Keratinocyte (primary cell): ENCODE results near the gene FARSB. TPM values are rescaled to one million over a fixed set of nuclear protein-coding genes. Genes with fewer than 3 reads are reported as not detected.

Experiments used
- DNase-seq: peaks from one replicate; pipeline ENCODE4 v3.0.0-alpha.2; 2011; ENCODE audit warnings: low read depth, missing footprints, low spot score
- FAIRE-seq: peaks from 2 replicates; lab custom pipeline; 2011; peaks lifted over from hg19 to GRCh38; lab: Jason Lieb, UNC
- H2AFZ ChIP-seq: 2 replicates; pipeline ENCODE4 v1.6.0; 2012; ENCODE audit warnings: low read length, control low read depth, inconsistent platforms; ENCODE audit not compliant: control insufficient read depth
- H3K27ac ChIP-seq: 2 replicates; pipeline ENCODE4 v1.5.1; 2011; ENCODE audit warnings: low read length; ENCODE audit not compliant: control insufficient read depth, insufficient read depth
- H3K27me3 ChIP-seq: 3 replicates; pipeline ENCODE4 v1.6.0; 2011; ENCODE audit warnings: low read length; ENCODE audit not compliant: control insufficient read depth, insufficient read depth; ENCODE audit errors: extremely low read depth
- H3K36me3 ChIP-seq, 2 experiments: 2 replicates in 1 of 2; 3 replicates in 1 of 2; pipeline ENCODE4 v1.5.1; 2011; ENCODE audit warnings: low read length in 2 of 2, mild to moderate bottlenecking in 1 of 2; ENCODE audit not compliant: control insufficient read depth in 2 of 2, insufficient read depth in 2 of 2; ENCODE audit errors: extremely low read depth in 1 of 2
- H3K4me1 ChIP-seq: 3 replicates; pipeline ENCODE4 v1.5.1; 2011; ENCODE audit warnings: low read length; ENCODE audit not compliant: control insufficient read depth, insufficient read depth; ENCODE audit errors: extremely low read depth
- H3K4me2 ChIP-seq: 3 replicates; pipeline ENCODE4 v1.6.0; 2011; ENCODE audit warnings: low read depth, low read length; ENCODE audit not compliant: control insufficient read depth, insufficient read depth; ENCODE audit errors: extremely low read depth
- H3K4me3 ChIP-seq, 3 experiments: fragments of 200-600 bp in 1 of 3; sonication (generic) in 1 of 3; 2 replicates in 2 of 3; 3 replicates in 1 of 3; pipeline ENCODE4 v1.5.1; 2011 to 2016; ENCODE audit warnings: low read length in 3 of 3, mild to moderate bottlenecking in 3 of 3, control low read depth in 2 of 3, inconsistent platforms in 1 of 3, low read depth in 1 of 3, mixed read lengths in 1 of 3, mixed run types in 1 of 3, moderate library complexity in 1 of 3; ENCODE audit not compliant: control insufficient read depth in 2 of 3, insufficient read depth in 2 of 3; ENCODE audit errors: extremely low read depth in 1 of 3
- H3K79me2 ChIP-seq: 2 replicates; pipeline ENCODE4 v1.6.0; 2012; ENCODE audit warnings: low read length; ENCODE audit not compliant: control insufficient read depth, insufficient read depth
- H3K9ac ChIP-seq: 3 replicates; pipeline ENCODE4 v1.6.0; 2011; ENCODE audit warnings: low read length; ENCODE audit not compliant: control insufficient read depth, insufficient read depth; ENCODE audit errors: extremely low read depth
- H3K9me1 ChIP-seq: 3 replicates; pipeline ENCODE4 v1.6.0; 2011; ENCODE audit warnings: low read length; ENCODE audit not compliant: control insufficient read depth, insufficient read depth; ENCODE audit errors: extremely low read depth
- H3K9me3 ChIP-seq: 2 replicates; pipeline ENCODE4 v1.5.1; 2012; ENCODE audit warnings: low read depth, low read length; ENCODE audit not compliant: control insufficient read depth
- H4K20me1 ChIP-seq: 3 replicates; pipeline ENCODE4 v1.6.0; 2011; ENCODE audit warnings: low read length; ENCODE audit not compliant: control insufficient read depth, insufficient read depth; ENCODE audit errors: extremely low read depth
- EZH2 ChIP-seq: IDR thresholded peaks from one replicate; pipeline ENCODE4 v1.6.1; 2012; ENCODE audit warnings: inconsistent platforms, mild to moderate bottlenecking, low read length, moderate library complexity
- dilution Hi-C: fragments of 300-500 bp; cut with MboI; formaldehyde crosslinking; loops from one replicate; pipeline ENCODE4 v1.7.0; 2020; ENCODE audit warnings: low sequenced_read_pairs; ENCODE audit not compliant: extremely low pct_ligation_motif_present
- polyA plus RNA-seq, 5 experiments: library from polyadenylated mRNA; depleted of rRNA in 3 of 5; stranded (reverse) in 3 of 5; stranded (forward) in 1 of 5; unstranded in 1 of 5; fragments of >200 nt; gene quantifications; 1 replicate in 1 of 5; 2 replicates in 3 of 5; 3 replicates in 1 of 5; pipeline versions ENCODE4 v1.2.1 to v1.2.3, GENCODE V29; 2011 to 2012; ENCODE audit warnings: missing spikeins in 2 of 5, low read depth in 1 of 5, low replicate concordance in 1 of 5
- TF ChIP-seq, protein P1 (sequence below), 3 experiments: IDR thresholded peaks in 1 of 3; conservative IDR thresholded peaks in 1 of 3; optimal IDR thresholded peaks in 1 of 3; 2 replicates in 2 of 3; 3 replicates in 1 of 3; pipeline versions ENCODE3 to v1.5.1; 2011; ENCODE audit warnings: low read length in 3 of 3, mild to moderate bottlenecking in 3 of 3, moderate library complexity in 2 of 3, control low read depth in 1 of 3, inconsistent platforms in 1 of 3; ENCODE audit not compliant: insufficient read depth in 2 of 3; ENCODE audit errors: extremely low read depth in 1 of 3

FARSB gene
- polyA plus RNA-seq, 1 donor (not counting 4 experiments of a cell fraction or from before 2014, with no cell fraction given), result 68.8 TPM

DNA sequence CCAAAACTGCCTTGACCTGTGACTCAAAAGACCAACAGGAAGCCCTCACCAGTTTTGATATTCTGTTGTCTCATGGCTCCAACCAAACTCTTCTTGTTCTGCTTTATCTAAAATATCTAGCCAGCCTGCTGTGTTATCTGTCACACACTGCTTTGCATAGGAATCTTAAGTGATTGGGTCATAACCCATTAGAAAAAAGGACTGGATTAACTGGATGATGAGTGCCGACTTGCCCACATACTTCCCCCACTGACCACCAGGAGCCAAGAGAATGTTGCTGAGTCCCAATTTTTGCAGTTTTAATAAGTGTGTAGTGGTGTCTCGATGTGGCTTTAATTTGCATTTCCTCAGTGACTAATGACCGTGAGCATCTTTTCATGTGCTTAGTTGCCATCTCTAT, 22.1 kb upstream of the FARSB start:
- peaks cover 6% of the 10 kb centered on the region for H3K27me3 ChIP-seq
- H3K9me3 ChIP-seq, result no peaks in the 10 kb centered on the region
- no peaks in the 10 kb centered on the region for H4K20me1 ChIP-seq
- H3K4me2 ChIP-seq, result no peak overlapping the region
- H2AFZ ChIP-seq, result no peak overlapping the region
- no peaks in the 10 kb centered on the region for H3K9me1 ChIP-seq
- dilution Hi-C loops, result no loop called here
- no peak for FAIRE-seq
- no peaks in the 10 kb centered on the region for H3K36me3 ChIP-seq
- no peak for TF ChIP-seq EZH2
- TF ChIP-seq, protein P1, sequence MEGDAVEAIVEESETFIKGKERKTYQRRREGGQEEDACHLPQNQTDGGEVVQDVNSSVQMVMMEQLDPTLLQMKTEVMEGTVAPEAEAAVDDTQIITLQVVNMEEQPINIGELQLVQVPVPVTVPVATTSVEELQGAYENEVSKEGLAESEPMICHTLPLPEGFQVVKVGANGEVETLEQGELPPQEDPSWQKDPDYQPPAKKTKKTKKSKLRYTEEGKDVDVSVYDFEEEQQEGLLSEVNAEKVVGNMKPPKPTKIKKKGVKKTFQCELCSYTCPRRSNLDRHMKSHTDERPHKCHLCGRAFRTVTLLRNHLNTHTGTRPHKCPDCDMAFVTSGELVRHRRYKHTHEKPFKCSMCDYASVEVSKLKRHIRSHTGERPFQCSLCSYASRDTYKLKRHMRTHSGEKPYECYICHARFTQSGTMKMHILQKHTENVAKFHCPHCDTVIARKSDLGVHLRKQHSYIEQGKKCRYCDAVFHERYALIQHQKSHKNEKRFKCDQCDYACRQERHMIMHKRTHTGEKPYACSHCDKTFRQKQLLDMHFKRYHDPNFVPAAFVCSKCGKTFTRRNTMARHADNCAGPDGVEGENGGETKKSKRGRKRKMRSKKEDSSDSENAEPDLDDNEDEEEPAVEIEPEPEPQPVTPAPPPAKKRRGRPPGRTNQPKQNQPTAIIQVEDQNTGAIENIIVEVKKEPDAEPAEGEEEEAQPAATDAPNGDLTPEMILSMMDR (optimal IDR thresholded peaks at IDR 0.05 in 1 of 3, IDR thresholded peaks at IDR 0.05 in 1 of 3, conservative IDR thresholded peaks at IDR 0.05 in 1 of 3; ENCODE audit: extremely low read depth in 1 of 3, insufficient read depth in 2 of 3, low read length in 3 of 3), result no peak
- no peaks in the 10 kb centered on the region for H3K79me2 ChIP-seq
- H3K4me1 ChIP-seq, result no peaks in the 10 kb centered on the region
- no peak overlapping the region for H3K27ac ChIP-seq
- H3K4me3 ChIP-seq, result no peak overlapping the region
- H3K9ac ChIP-seq, result no peak overlapping the region
- DNase-seq, result no peak

DNA sequence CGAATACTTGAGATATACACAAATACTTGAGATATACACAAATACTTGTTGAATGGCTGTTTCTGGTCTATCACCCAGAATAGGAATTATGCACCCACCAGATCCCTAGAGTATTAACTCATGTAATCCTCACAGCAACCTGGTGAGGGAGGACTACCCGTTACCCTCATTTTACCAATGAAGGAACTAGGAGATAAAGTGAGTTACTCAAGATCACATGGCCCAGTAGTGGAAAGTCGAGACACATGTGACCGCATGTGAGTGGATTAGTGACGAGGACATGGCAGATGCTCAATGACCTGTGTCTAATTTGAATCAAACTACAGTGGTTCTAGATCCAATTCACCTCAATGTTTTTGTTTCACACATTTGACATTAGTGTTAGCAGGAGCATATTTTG, 18.0 kb upstream of the FARSB start:
- H3K9me1 ChIP-seq, result no peaks in the 10 kb centered on the region
- no peak overlapping the region for H3K4me2 ChIP-seq
- peaks cover 8% of the 10 kb centered on the region for H3K4me1 ChIP-seq
- no peak overlapping the region for H3K27ac ChIP-seq
- no peaks in the 10 kb centered on the region for H4K20me1 ChIP-seq
- H3K4me3 ChIP-seq, result no peak overlapping the region
- H3K36me3 ChIP-seq, result no peaks in the 10 kb centered on the region
- no peak overlapping the region for H3K9ac ChIP-seq
- FAIRE-seq, result no peak
- no peaks in the 10 kb centered on the region for H3K79me2 ChIP-seq
- H2AFZ ChIP-seq, result no peak overlapping the region
- H3K9me3 ChIP-seq, result no peaks in the 10 kb centered on the region
- TF ChIP-seq, protein P1 (optimal IDR thresholded peaks at IDR 0.05 in 1 of 3, IDR thresholded peaks at IDR 0.05 in 1 of 3, conservative IDR thresholded peaks at IDR 0.05 in 1 of 3; ENCODE audit: extremely low read depth in 1 of 3, insufficient read depth in 2 of 3, low read length in 3 of 3), result no peak
- TF ChIP-seq EZH2, result no peak
- DNase-seq, result no peak
- peaks cover 22% of the 10 kb centered on the region for H3K27me3 ChIP-seq
- dilution Hi-C loops, result no loop called here
